Adipocyte (in vitro differentiated cells): Measurements from ENCODE around the gene ZNF438.
"Not testable (repeated sequence)": the region's sequence is repeated elsewhere in the genome, so short reads cannot be mapped to it uniquely, and the experiment has no call there.

Experiments used
- DNase-seq: peaks from one replicate; pipeline ENCODE4 v3.0.0-alpha.2; 2015; ENCODE audit warnings: low read depth
- H3K27me3 ChIP-seq: replicated peaks from 2 replicates; pipeline ENCODE4 v1.7.0; 2013; ENCODE audit warnings: mild to moderate bottlenecking, low read length, moderate library complexity; ENCODE audit not compliant: control insufficient read depth, insufficient read depth
- H3K36me3 ChIP-seq: 2 replicates; pipeline ENCODE4 v1.7.0; 2013; ENCODE audit warnings: low read length, mild to moderate bottlenecking, moderate library complexity; ENCODE audit not compliant: control insufficient read depth, insufficient read depth, severe bottlenecking
- H3K4me1 ChIP-seq: 2 replicates; pipeline ENCODE4 v1.7.0; 2013; ENCODE audit warnings: mild to moderate bottlenecking, low read length, moderate library complexity; ENCODE audit not compliant: control insufficient read depth, insufficient read depth
- H3K4me3 ChIP-seq: 2 replicates; pipeline ENCODE4 v1.7.0; 2013; ENCODE audit warnings: mild to moderate bottlenecking, low read length, moderate library complexity
- H3K9ac ChIP-seq: 2 replicates; pipeline ENCODE4 v1.7.0; 2013; ENCODE audit warnings: mild to moderate bottlenecking, low read length, moderate library complexity
- H3K9me3 ChIP-seq: 2 replicates; pipeline ENCODE4 v1.7.0; 2013; ENCODE audit warnings: mild to moderate bottlenecking, low read length, moderate library complexity; ENCODE audit not compliant: control insufficient read depth

The ZNF438 gene

DNA sequence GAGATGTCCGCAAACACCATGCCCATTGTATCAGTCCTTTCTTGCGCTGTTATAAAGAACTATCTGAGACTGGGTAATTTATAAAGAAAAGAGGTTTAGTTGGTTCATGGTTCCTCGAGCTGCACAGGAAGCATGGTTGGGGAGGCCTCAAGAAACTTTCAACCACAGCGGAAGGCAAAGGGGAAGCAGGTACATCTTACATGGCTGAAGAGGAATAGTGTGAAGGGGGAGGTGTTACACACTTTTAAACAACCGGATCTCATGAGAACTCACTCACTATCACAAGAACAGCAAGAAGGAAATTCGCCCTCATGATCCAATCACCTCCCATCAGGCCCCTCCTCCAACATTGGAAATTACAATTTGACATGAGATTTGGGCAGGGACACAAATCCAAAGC, 48.5 kb downstream of the ZNF438 start:
- not testable (repeated sequence) for H3K9me3 ChIP-seq, H3K27me3 ChIP-seq, H3K36me3 ChIP-seq, H3K4me3 ChIP-seq, DNase-seq
- Histone ChIP-seq H3K4me1 (peaks cover 52% of the 10 kb centered on the region), H3K9ac (peak overlapping the region; percentile 76)

DNA sequence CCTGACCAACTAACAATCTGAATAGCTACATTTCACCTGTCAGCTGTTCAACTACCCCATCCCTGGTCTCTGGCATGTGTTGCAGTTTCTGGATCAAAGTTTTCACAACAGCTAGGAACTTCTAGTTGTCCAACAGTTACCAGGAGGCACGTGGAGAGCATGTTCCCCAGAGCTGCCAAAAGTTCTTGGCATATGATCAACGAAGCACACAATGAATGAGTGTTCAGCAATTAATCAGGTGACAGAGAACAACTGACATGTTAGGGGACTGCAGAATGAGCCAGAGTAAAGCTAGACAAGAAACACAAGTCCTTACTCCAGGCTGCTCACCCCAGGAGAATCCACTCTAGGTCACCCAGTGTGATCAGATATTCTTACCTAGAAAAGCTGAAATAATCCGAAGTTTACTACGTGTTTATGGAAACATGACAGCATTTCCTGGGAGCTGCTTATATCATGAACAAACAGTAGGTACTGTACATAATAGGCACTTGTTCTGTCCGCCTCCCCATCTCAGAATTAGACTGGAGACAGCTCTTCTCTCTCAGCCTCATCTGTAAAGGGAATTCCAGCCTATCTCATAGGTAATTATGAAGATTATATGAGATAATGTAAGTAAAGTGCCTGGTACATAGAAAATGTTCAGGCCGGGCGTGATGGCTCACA, 50.6 kb downstream of the ZNF438 start:
- Histone ChIP-seq H3K27me3 (no peaks in the 10 kb centered on the region), H3K9ac (peak overlapping the region; percentile 60), H3K4me1 (peaks cover 39% of the 10 kb centered on the region), H3K4me3 (no peak overlapping the region), H3K9me3 (peaks cover 8% of the 10 kb centered on the region), H3K36me3 (no peaks in the 10 kb centered on the region)
- no peak for DNase-seq

DNA sequence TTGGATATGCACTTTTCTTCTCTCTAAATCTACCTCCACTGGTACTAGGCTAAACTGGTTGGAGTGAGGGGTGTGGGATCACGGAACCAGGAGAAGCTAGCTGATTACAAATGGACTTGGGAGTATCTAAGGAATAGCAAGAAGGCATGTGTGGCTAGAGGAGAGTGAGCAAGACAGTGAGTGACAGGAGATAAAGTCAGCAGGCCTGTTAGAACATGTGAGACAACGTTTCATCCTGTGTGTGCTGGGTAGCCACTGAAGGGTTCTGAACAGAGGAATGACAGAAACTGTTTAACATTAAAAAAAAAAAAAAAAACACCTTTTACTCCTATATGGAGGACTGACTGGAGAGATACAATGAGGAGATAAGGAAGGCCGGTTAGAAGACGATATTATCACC, 51.7 kb downstream of the ZNF438 start:
- Histone ChIP-seq H3K36me3 (no peaks in the 10 kb centered on the region), H3K4me1 (peaks cover 31% of the 10 kb centered on the region), H3K4me3 (no peak overlapping the region)

DNA sequence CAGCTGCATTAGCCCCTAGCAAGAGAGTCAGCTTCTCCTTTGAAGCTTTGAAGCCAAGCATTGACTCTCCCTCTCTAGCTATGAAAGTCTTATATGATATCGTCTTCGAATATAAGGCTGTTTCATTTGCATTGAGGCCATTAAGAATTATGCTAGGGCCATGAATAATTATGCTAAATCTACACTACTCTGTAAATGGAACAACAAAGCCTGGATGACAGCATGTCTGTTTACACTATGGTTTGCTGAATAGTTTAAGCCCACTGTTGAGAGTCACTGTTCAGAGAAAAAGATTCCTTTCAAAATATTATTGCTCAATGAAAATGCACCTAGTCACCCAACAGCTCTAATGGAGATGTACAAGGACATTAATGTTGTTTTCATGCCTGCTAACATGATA, 52.8 kb downstream of the ZNF438 start:
- no peak for DNase-seq
- Histone ChIP-seq H3K36me3 (no peaks in the 10 kb centered on the region), H3K9ac (no peak overlapping the region), H3K4me3 (no peak overlapping the region), H3K27me3 (no peaks in the 10 kb centered on the region), H3K9me3 (peaks cover 8% of the 10 kb centered on the region), H3K4me1 (peaks cover 32% of the 10 kb centered on the region)

More for the DNA sequence above, 51.7 kb downstream of the ZNF438 start:
- H3K27me3 ChIP-seq, result no peaks in the 10 kb centered on the region
- no peak for DNase-seq
- peaks cover 8% of the 10 kb centered on the region for H3K9me3 ChIP-seq
- no peak overlapping the region for H3K9ac ChIP-seq

DNA sequence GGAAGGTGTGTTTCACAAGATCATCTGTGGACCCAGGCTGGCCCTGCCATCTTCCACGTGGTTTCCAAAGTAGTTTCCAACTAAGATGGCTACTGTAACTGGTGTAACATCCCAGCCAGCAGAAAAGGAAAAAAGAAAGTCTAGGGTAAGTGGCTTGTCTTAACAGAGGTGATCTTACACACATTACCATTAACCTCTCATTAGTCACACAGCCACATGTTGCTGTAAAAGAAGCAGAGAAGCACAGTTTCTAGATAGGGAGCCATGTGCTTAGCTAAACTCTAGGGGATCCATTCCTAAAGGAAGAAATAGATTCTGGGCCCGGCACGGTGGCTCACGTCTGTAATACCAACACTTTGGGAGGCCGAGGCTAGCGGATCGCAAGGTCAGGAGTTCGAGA, 54.3 kb downstream of the ZNF438 start:
- DNase-seq, result no peak
- Histone ChIP-seq H3K36me3 (no peaks in the 10 kb centered on the region), H3K9ac (no peak overlapping the region), H3K4me1 (peaks cover 41% of the 10 kb centered on the region), H3K4me3 (no peak overlapping the region), H3K9me3 (peaks cover 8% of the 10 kb centered on the region), H3K27me3 (no peaks in the 10 kb centered on the region)

DNA sequence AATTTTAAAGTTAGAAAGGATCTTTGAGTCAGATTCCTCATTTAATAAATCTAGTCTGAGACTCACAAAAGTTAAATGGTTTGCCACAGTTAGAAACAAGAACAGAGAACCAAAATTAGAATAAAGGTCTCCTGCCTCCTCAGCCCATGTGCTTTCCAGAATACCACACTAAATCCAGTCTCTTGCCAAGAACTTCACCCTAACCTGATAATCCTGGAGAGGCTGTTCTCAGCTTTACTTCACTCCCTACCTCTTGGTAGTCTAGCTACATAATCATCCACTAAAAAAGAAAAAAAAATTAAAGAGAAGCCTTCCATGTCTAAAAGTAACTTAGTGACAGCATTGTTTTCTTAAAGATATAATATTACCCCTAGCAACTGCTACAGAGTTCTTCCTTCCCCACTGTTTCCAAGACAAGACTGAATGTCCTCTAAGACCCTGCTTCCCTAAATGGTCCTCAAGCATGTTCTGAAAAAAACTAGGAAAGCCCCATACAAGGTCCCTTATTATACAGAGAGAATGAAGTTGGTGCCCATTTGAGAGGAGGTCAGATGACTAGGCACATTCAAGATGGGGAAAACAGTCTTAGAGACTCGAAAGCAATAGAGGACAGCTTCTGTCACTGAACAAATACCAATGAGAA, 56.8 kb downstream of the ZNF438 start:
- Histone ChIP-seq H3K27me3 (no peaks in the 10 kb centered on the region), H3K36me3 (no peaks in the 10 kb centered on the region), H3K4me1 (peaks cover 52% of the 10 kb centered on the region), H3K9me3 (peaks cover 8% of the 10 kb centered on the region), H3K4me3 (peak overlapping the region; percentile 17), H3K9ac (peak overlapping the region; percentile 75)
- DNase-seq, result peak; percentile 21

DNA sequence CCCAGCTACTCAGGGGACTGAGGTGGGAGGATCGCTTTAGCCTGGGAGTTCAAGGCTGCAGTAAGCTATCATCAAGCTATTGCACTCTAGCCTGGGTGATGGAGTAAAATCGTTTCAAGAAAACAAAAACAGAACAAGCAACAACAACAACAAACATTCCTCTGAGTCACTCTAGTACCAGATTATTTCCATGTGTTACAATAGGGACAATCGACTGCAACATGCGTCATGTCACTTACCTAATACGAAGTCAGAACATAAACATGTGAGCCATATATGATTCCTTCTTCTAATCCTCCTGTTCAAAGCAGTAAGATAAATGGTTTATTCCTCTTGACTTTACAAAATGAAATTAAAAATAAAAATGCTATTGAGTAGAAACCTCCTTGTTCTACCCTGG, 57.3 kb downstream of the ZNF438 start:
- H3K9me3 ChIP-seq, result peaks cover 8% of the 10 kb centered on the region
- H3K4me3 ChIP-seq, result peak overlapping the region; percentile 17
- peaks cover 57% of the 10 kb centered on the region for H3K4me1 ChIP-seq
- peak overlapping the region; percentile 75 for H3K9ac ChIP-seq
- H3K27me3 ChIP-seq, result no peaks in the 10 kb centered on the region
- DNase-seq, result peak; percentile 21
- no peaks in the 10 kb centered on the region for H3K36me3 ChIP-seq

DNA sequence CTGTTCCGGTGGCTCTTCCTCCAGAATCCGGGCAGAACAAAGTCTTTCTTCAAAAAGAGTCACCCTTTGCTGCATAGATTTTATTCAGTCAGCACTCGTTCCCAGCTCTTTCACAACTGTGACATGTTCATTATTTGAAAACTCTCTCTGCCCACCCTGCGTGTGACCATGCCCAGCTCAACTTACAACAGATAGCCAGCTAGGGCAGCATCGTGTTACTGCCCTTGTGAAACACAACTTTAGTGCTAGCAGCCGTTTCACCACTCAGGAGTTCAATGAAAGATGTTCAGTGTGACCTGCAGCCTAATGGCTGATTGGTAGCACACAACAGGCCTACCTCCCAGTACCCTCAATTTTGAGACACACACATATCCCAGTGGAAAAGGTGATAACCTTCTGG, 57.9 kb downstream of the ZNF438 start:
- Histone ChIP-seq H3K9ac (peak overlapping the region; percentile 75), H3K36me3 (no peaks in the 10 kb centered on the region), H3K9me3 (peaks cover 3% of the 10 kb centered on the region), H3K27me3 (no peaks in the 10 kb centered on the region), H3K4me1 (peaks cover 63% of the 10 kb centered on the region), H3K4me3 (peak overlapping the region; percentile 39)
- DNase-seq, result peak; percentile 35

DNA sequence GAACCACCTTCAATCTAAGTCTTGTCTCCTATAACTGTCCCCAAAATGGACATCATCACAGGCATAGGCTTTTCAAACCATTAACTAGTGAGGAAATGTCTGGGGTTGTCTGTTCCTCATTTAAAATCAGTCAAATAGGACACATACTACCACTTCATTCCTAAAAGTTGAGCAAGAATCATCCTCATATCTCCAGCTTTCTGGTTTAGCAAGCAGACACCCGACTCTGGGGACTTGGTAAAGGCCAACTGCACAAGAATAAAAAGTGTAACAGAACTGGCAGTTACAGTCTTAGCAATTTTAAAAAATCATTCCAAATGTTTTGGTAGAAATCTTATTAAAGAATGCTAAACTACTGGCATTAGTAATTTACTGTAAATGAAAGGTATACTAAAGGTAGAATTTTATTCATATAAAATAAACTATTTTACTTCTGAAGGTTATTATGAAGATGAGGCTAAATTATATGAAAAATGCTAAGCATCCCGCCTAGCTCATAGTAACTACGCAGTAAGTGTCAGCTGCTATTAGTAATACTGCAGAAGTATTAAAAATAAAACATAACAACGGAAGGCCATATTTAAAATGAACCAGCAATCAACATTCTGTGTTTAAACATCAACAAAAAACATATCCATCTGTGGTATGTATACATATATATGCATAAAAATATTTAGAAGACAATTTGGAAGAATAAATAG, 60.8 kb downstream of the ZNF438 start:
- peaks cover 85% of the 10 kb centered on the region for H3K4me1 ChIP-seq
- H3K9me3 ChIP-seq, result no peaks in the 10 kb centered on the region
- H3K27me3 ChIP-seq, result no peaks in the 10 kb centered on the region
- DNase-seq, result peak; percentile 81
- no peaks in the 10 kb centered on the region for H3K36me3 ChIP-seq
- peak overlapping the region; percentile 83 for H3K9ac ChIP-seq
- peak overlapping the region; percentile 33 for H3K4me3 ChIP-seq

DNA sequence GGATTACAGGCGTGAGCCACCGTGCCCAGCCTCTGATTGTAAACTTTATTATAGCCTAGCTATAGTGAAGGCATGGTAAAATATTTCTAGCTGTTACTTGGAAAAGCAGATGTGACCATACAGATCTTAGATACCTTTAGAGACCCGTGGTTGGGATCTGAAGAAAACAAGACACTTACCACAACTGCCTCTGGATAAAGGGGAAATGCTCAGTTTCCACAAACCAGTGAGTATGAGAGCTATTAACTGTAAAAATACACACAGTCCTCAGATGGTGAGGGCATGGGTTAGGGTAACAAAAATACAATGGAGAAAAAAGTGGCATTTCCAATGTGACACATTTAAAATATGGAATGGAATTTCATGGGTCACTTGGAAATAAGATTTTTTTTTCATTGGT, 63.0 kb downstream of the ZNF438 start:
- Histone ChIP-seq H3K36me3 (no peaks in the 10 kb centered on the region), H3K4me3 (no peak overlapping the region), H3K9me3 (no peaks in the 10 kb centered on the region), H3K4me1 (peaks cover 68% of the 10 kb centered on the region), H3K9ac (peak overlapping the region; percentile 83), H3K27me3 (no peaks in the 10 kb centered on the region)
- no peak for DNase-seq

DNA sequence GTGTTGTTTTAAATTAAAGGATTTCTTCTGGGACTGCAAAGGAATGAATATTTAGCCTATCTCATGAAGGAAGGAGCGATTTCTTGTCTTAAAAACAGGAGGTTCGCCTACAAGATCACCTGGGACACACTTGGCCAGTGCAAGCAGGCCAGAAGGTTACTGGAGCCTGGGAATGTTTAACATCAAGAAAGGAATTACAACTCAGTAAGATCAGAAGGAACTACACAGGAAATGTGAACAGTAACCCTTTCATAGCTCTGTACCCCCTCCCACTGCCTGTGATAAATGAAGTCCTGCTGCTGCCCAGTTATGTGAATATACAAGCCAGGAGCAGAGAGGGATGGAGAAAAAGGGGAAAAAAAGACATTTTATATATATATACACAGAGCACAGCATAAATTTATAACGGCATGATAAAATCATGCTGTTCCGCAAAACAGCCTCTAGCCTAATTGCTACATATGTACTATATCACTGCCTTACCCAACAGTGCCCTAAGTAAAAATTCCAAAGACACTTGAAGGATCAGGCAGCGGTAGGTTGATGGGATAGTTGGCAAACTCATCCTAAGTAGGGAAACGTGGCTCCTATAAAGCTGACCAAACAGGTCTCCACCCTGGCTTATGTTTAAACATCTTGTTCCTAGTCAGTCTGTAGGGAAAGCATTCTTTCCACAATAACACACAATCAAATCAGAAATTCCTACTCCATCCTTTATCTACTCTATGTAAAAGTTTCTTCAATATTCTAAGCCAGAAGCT, 63.8 kb downstream of the ZNF438 start:
- Histone ChIP-seq H3K36me3 (no peaks in the 10 kb centered on the region), H3K27me3 (no peaks in the 10 kb centered on the region), H3K4me1 (peaks cover 60% of the 10 kb centered on the region), H3K9ac (peak overlapping the region; percentile 83), H3K4me3 (peak overlapping the region; percentile 55), H3K9me3 (no peaks in the 10 kb centered on the region)
- peak; percentile 61 for DNase-seq
